ENCODE data around the gene CUBN.

CUBN gene

DNA sequence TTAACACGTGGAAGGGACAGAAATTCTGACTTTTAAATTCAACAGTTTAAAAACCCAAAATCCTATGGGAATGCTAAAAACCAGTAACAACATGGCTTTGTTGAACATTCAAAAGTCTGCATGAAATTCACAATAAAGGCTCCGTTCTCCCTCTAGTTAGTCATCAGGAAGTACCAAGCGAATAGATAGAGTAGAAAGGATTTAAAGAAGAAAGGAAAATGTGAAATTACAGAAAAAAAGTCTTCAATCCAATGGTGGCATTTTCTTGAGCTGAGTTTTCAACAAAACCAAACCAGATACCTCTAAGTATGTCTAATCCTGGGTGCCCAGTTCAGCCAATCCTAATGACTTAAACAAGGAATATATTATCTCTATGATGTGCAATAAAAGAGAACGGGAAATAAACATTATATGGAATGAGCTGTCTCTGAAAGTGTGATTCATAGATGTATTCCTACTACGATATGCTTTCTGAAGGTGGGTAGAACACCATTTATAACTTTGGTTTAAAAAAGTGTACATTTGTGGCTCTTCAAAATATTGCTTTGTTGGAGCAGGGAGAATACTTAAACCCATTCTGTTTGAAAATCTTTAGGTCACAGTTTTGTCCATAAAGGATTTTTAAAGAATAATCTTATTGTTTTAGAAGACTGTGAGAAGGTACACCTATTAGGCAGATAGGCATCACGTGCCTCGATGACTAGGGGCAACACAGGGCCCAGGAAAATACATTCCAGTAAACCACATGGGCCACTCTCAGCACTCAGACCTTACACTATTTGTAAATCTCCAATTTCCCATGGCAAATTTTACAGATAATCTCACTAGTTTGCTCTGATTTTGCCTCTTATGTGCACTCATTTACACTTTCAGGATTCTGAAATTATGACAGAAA is 87.7 kb downstream of the CUBN start:
- DNase-seq (ENCODE audit: low read depth in 2 of 2): no peak

DNA sequence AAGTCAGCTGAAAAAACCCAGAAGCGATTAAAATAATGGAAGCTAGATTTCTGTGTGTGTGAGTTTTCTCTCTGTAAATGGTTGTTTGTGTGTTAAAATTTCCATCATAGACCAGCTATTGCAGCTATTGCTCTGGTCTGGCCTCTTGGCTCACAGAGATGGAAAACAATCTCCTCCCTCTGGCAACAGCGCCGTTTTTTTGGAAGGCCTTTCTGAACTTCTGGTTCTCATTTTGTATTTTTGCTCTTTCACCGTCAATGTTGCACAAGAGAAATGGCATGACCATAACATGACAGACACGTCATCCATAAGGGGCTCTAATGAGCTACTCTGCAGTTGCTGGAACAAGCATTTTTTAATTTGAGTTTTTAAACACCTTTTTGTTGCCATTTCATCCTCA is 91.0 kb downstream of the CUBN start:
- DNase-seq (ENCODE audit: low read depth in 2 of 2): no peak

DNA sequence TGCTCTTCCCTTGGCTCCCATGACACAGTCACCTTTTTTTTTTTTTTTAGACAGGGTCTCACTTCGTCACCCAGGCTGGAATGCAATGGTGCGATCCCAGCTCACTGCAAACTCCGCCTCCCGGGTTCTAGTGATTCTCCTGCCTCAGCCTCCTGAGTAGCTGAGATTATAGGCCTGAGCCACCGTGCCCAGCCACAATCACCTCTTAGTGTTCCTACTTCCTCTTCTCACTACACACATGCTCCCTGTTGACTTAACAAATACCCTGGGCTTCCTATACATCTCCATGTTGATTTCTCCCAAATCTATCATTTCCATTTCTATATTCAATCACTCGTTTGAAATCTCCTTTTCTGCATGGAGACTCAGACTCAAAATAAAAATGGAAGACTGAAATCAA is 91.7 kb downstream of the CUBN start:
- DNase-seq (ENCODE audit: low read depth in 2 of 2): no peak

DNA sequence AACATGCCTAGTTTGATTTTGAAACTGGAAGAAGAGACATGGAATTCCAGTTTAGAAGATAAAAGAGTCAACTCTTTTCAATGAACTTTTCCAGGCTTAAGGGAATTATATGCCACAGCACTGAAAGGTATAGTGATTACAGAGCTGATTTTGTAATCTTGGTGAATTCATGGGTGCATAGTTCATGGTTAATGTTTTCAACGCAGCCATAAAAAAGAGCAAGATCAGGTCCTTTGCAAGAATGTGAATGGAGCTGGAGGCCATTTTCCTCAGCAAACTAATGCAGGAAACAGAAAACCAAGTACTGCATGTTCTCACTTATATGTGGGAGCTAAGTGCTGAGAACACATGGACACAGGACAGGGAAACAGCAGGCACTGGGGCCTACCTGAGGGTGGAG is 94.2 kb downstream of the CUBN start:
- no peak for DNase-seq (ENCODE audit: low read depth in 2 of 2)

- DNase-seq (ENCODE audit: low read depth in 2 of 2): no peak
These were observed 95.9 kb downstream of the CUBN start for GRCh38 chr10:17033529-17034260.

DNA sequence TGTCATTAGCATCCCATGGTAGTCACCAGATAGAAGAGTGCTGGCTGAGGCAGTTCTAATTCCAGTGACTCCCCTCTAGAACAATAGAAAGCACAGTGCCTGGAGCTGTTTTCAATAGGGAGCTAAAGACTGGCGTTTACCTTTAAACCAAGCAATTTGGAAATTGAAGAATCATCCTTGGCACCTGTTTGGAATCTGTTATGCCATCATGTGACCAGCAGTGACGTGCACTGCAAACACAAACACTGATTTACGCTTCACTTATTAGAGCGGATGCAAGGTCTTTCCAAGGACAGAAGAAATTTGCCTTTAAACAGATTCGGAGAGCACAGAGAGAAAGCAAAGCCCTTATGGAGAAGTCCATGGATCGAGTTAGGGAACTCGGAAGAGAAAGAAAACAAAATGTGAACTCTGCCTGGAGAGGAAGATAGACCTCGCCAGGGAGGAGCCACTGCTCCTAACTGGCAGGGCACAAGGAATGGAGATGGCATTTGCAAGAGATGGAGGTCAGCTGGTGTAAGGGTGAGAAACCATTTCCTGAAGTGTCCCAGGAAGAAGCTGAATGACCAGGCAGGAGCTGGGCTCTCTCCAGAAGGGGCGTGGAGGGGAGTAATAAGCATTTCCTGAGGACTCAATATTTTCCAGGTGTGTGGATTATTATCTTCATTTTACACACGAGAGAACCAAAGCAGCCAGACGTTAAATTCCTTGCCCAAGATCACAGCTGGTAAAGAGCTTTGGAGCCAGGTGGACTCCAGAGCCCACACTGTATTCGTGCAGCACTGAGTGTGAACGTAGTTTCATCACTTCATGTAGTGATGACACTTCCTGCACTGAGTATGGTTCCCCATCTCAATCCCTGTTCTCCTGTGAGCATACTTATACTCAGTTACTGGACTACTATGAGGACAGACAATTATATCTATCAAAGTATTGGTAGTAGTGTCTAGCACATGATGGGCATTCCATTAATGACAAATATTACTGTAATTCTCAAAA is 97.7 kb downstream of the CUBN start:
- no peak for DNase-seq (ENCODE audit: low read depth in 2 of 2)

GRCh38 chr10:17029581-17030271 is 99.9 kb downstream of the CUBN start:
- DNase-seq (ENCODE audit: low read depth in 2 of 2): peak; percentile 55 to 62

- DNase-seq (ENCODE audit: low read depth in 2 of 2): no peak
These were observed 100.4 kb downstream of the CUBN start for GRCh38 chr10:17029239-17029580.

DNA sequence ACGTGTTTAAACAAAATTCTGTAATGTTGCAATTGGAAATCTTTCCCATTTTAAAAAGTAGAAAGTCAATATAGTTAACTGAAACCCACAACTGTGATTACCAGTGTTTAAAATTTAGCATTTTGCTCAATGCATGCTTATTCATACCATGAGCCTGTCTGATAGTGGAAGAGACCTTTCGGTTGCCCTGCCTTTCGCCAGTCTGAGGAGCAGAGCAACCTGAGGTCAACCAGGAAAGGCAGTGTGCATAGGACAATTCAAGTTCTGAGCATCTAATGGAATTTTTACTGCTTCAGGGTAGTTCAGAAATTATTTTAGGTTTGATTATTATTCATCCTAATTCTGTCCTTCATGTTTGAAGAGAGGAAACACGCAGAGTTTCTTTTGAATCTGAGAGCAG is 100.8 kb downstream of the CUBN start:
- no peak for DNase-seq (ENCODE audit: low read depth in 2 of 2)

DNA sequence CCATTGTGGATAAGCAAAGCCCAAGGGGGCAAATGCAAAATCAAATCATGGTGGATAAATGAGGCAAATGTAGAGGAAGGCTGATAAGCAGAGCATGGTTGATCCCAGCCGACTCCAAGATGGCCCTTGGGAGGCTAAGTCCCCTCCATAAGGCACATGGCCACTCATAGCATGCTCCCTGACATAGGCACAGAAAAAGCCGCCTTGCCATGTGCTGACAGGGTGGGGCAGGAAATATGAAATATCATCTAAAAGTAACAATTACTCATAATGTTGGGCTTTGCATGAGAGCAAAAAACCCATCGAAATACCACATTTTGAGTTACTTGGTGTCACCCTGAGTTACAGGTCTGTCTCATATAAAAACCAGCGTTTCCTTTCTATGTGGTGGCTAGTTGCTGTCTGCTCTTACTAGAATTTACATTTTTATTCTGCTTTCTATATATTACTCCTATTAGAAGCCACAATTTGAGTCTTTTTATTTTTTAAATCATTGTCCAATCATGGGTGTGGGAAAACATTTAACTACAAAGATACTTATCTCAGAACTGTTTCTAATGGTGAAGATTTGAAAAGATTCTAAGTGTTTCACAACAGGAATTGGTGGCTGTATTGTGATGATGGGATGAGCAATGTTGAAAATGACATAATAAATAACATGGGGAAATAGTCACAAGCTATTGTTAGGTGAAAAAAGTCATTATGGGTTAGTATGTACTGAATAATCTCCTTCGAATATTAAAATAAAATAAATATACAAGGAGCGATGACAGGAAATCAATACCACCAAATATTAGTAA is 102.7 kb downstream of the CUBN start:
- peak in 1 of 2 donors; percentile 43 for DNase-seq (ENCODE audit: low read depth in 2 of 2)

DNA sequence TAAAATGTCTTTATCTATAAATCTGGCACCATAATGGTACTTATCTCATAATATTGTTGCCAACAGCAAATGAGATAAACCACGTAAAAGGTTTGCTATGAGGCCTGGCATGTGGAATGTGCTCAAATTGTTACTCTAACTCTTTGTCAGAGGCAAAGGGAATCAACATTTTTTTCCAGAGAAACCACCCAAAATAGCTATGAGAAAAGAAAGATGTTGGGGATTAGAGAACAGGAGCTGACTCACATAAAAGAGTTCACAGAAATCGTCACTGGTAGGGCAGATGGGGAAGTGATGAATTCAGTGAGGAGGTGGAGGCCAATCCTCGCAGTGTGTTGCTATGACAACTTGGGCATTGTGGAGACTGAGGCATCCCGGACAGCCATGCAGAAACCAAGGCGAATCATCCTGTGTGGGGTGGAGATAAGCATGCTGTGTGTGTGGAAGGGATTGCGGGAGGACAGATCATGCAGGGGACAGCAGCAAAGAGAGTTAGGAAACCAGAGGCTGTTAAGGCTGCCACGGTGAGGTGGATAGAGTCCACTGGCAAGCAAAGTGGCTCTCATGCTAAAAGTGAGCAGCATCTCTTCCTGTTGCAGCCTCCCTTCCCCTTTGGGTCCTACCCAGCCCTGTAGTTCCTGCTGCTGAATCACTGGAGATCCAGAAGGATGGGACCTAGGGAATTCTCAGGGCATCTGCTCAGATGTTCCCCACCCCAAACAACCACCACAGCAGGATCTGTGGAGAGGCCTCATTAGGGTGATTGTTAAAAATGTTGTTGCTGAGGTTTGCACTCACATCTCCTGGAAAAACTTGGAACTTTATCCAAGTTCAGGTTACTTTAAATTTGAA is 103.9 kb downstream of the CUBN start:
- DNase-seq (ENCODE audit: low read depth in 2 of 2): no peak

- DNase-seq (ENCODE audit: low read depth in 2 of 2): no peak
These were observed 105.2 kb downstream of the CUBN start for GRCh38 chr10:17024461-17024860.

GRCh38 chr10:17023386-17024298 is 106.0 kb downstream of the CUBN start:
- peak in 1 of 2 donors; percentile 51 for DNase-seq (ENCODE audit: low read depth in 2 of 2)

DNA sequence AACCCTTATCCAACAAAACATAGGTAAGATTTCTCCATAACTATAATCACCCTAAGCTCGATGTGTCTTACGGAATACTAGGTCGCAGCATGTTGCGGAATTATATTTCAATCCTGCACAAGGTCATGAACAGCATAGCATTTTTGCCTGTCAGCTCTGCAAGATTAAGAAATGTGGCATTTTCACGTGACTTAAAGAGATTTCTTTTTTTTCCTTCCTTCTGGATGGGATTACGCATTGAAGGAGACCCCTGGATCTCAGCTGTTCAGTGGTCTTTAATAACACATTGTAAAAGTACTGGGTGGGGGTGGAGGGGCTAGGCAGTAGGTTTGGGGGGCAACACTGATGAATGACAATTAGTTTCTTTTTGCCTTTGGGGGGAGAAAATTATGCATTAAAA is 106.7 kb downstream of the CUBN start:
- no peak for DNase-seq (ENCODE audit: low read depth in 2 of 2)

DNA sequence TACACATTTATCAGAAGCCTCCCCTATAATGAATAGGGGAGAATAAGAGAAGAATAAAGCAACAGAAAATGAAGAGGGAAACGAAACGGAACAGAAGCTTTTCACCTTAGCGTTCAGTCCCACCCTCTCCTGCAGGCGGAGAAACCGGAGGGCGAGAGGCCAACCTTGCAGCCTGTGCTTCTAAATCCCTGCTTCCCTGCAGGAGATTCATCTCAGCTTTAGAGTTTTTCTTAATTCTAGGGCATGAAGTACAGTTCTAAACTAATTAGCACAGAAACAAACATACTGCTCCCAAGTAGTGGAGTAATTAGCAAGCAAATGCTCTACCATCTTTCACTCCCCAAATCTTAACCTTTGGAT is 107.2 kb downstream of the CUBN start:
- DNase-seq (ENCODE audit: low read depth in 2 of 2): no peak

DNA sequence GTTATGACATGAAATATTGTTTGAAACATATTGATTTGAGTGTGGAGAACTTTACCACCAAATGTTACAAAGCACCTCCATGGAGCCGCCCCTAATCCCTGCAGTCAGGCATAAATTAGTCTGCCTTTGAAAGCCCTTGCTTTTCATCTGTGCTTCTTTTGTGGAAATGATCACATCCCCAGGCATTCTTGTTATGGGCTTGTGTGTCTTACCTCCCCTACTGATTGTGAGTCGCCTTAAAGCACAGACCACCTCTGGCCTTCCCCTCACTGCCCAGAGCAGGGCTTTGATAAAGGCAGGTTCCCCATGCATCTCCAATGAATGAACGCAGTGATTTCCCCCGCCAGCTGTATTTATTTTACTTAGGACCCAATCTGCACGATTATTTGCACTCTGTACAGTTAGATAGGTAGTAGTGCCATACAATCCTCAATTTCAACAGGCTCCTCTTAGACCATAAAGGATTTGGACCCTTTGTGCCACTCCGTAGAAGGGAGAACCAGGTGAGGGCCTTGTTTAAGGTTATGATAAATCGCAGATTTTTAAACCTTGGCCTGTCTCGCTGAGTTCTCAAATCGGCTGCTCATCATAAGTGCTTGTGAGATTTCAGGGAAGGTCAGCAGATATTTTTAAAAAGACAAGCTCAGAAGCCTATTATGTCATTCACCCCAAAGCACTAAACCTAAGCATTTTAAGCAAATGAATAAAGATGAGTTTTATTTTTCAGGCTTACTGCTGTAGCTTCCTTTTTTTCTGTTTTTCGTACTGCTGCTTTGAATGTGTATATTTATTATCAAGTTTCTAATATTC is 107.8 kb downstream of the CUBN start:
- no peak for DNase-seq (ENCODE audit: low read depth in 2 of 2)

DNA sequence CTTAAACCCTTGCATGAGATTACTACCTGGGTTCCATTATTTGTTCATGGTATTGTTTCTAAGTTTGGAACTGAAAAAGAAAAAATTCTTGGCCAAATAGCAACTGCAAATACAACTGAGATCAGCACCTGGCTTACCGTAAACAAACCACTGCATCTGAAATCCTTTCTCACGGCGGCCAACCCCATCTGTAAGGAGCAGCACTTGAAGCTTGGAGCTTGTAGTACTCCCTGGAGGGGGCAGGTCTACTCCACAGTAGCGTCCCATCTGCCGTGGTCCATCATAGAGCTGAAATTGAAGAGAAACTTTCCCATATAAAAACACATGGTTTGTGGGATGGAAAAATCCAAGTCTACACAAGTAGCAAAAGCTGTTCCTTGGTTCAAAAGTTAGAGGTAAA is 109.9 kb downstream of the CUBN start:
- DNase-seq (ENCODE audit: low read depth in 2 of 2): no peak
